SK-N-SH treated with all-trans-retinoic acid at 6 μM for 48 hours (cell line): Measurements from ENCODE around the gene OR2D3.

Experiments used
- CSDC2 ChIP-seq: fragments of 250-450 bp; sonication (Bioruptor Pico); IDR thresholded peaks from 2 replicates; pipeline ENCODE4 v1.5.0; 2020; ENCODE audit warnings: mild to moderate bottlenecking, moderate library complexity
- PPARA ChIP-seq: fragments of 250-450 bp; sonication (Bioruptor Pico); IDR thresholded peaks from 2 replicates; pipeline ENCODE4 v1.5.0; 2020; ENCODE audit warnings: mild to moderate bottlenecking, borderline replicate concordance
- ZFP3 ChIP-seq: fragments of 250-450 bp; sonication (Bioruptor Pico); IDR thresholded peaks from 2 replicates; pipeline ENCODE4 v1.5.0; 2020; ENCODE audit warnings: mild to moderate bottlenecking, moderate library complexity
- ZFP30 ChIP-seq: fragments of 450-650 bp; formaldehyde crosslinking; IDR thresholded peaks from 2 replicates; pipeline ENCODE4 v1.5.0; 2022; ENCODE audit warnings: mild to moderate bottlenecking, moderate library complexity
- TF ChIP-seq, protein P1 (sequence below): fragments of 250-450 bp; sonication (Bioruptor Pico); IDR thresholded peaks from 2 replicates; pipeline ENCODE4 v1.8.0; 2020; ENCODE audit warnings: mild to moderate bottlenecking, moderate library complexity, borderline replicate concordance

GRCh38 chr11:6894097-6894496 lies 26.7 kb upstream of the OR2D3 start:
- TF ChIP-seq CSDC2 (CRISPR knock-in tag) (no peak), PPARA (no peak), ZFP30 (CRISPR knock-in tag) (no peak), ZFP3 (CRISPR knock-in tag) (no peak)
- TF ChIP-seq, protein P1, sequence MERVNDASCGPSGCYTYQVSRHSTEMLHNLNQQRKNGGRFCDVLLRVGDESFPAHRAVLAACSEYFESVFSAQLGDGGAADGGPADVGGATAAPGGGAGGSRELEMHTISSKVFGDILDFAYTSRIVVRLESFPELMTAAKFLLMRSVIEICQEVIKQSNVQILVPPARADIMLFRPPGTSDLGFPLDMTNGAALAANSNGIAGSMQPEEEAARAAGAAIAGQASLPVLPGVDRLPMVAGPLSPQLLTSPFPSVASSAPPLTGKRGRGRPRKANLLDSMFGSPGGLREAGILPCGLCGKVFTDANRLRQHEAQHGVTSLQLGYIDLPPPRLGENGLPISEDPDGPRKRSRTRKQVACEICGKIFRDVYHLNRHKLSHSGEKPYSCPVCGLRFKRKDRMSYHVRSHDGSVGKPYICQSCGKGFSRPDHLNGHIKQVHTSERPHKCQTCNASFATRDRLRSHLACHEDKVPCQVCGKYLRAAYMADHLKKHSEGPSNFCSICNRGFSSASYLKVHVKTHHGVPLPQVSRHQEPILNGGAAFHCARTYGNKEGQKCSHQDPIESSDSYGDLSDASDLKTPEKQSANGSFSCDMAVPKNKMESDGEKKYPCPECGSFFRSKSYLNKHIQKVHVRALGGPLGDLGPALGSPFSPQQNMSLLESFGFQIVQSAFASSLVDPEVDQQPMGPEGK, result no peak
